ENCODE measurements around the gene ERBB2. TPM values are rescaled to one million over a fixed set of nuclear protein-coding genes. Genes with fewer than 3 reads are reported as not detected.
A peak's percentile ranks its signal among the peaks of the same experiment; 100 is the strongest.

Gene ERBB2
- total and polyA plus RNA-seq, 7 experiments from 2014 or later = 0.39 to 10.5 (median 5.8) TPM

DNA sequence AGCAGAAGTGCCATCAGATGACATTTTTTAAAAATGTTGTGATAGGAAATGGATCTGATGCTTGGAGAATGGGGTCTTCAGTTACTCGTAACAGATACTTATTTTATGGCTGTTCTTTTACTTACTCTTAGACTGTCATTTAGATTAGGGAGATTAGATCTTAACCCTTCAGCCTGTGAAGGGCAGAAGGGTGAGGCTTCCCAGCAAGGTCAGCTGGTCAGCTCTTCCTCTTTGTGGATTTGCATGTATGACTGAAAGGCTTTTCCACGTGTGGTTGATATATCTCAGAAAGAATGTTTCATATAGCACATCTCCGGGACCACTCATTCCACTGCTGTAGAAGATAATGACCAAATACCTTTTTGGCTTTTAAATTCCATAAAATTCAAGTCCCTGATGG, 65.3 kb downstream of the ERBB2 start:
- ChIA-PET CTCF (interaction anchor here (0.9 kb wide), 2 partner anchors 23 to 784 kb away, joined by 3 read pairs; no protein-coding TSS in a partner anchor), POLR2A (interaction anchor here (0.6 to 3.1 kb wide), 3 partner anchors 10 to 174 kb away, joined by 3 to 26 read pairs (median 5); no protein-coding TSS in a partner anchor)
- Histone ChIP-seq H3K27ac (ENCODE audit: low read depth, low read length) (no peak overlapping the region), H3K4me1 (ENCODE audit: control insufficient read depth in 2 of 2, insufficient read depth in 2 of 2, low read length in 2 of 2) (peaks cover 30 to 55% of the 10 kb centered on the region in 2 donors), H3K4me3 (ENCODE audit: low read length) (no peak overlapping the region), H3K27me3 (ENCODE audit: control insufficient read depth in 2 of 2, insufficient read depth in 2 of 2, low read length in 2 of 2) (no peaks in the 10 kb centered on the region), H3K36me3 (ENCODE audit: control insufficient read depth in 2 of 3, insufficient read depth in 3 of 3, low read length in 3 of 3) (peaks cover 12 to 37% (median 30%) of the 10 kb centered on the region in 3 experiments), H3K9me3 (ENCODE audit: control insufficient read depth in 2 of 3, low read length in 3 of 3) (no peaks in the 10 kb centered on the region)
- no peaks in the 10 kb centered on the region for H3K9me3 Mint-ChIP-seq
- peak overlapping the region in 6 of 9 donors; percentile 14 to 95 (median 84) for H3K27ac Mint-ChIP-seq
- H3K27me3 Mint-ChIP-seq = no peaks in the 10 kb centered on the region
- H3K4me1 Mint-ChIP-seq = peaks cover 37 to 72% (median 68%) of the 10 kb centered on the region in 7 donors
- H3K4me3 Mint-ChIP-seq = peak overlapping the region in 1 of 10 donors; percentile 17
- intact Hi-C loops (cut with micrococcal nuclease) = no loop called here
- no peak for DNase-seq
- H3K36me3 Mint-ChIP-seq = peaks cover 12 to 53% (median 46%) of the 10 kb centered on the region in 5 donors
- ATAC-seq = no peak

- ATAC-seq = no peak
- Mint-ChIP-seq H3K9me3 (no peaks in the 10 kb centered on the region), H3K4me1 (peaks cover 42 to 78% (median 74%) of the 10 kb centered on the region in 7 donors), H3K27ac (peak overlapping the region in 8 of 9 donors; percentile 13 to 95 (median 84)), H3K4me3 (no peak overlapping the region), H3K27me3 (no peaks in the 10 kb centered on the region), H3K36me3 (peaks cover 12 to 55% (median 46%) of the 10 kb centered on the region in 5 donors)
- H3K27me3 ChIP-seq (ENCODE audit: control insufficient read depth in 2 of 2, insufficient read depth in 2 of 2, low read length in 2 of 2) = no peaks in the 10 kb centered on the region
- CTCF ChIA-PET = interaction anchor here (1.2 kb wide), 1 partner anchor 10 kb away, joined by 4 read pairs; no protein-coding TSS in a partner anchor
- no peaks in the 10 kb centered on the region for H3K9me3 ChIP-seq (ENCODE audit: control insufficient read depth in 2 of 3, low read length in 3 of 3)
- peak overlapping the region; percentile 3 for H3K27ac ChIP-seq (ENCODE audit: low read depth, low read length)
- intact Hi-C loops (cut with micrococcal nuclease) = no loop called here
- peaks cover 12 to 37% (median 30%) of the 10 kb centered on the region in 3 experiments for H3K36me3 ChIP-seq (ENCODE audit: control insufficient read depth in 2 of 3, insufficient read depth in 3 of 3, low read length in 3 of 3)
- no peak for DNase-seq
- POLR2A ChIA-PET = interaction anchor here (0.6 to 3.1 kb wide), 4 partner anchors 8 to 174 kb away, joined by 3 to 26 read pairs (median 4); no protein-coding TSS in a partner anchor
- peaks cover 36 to 61% of the 10 kb centered on the region in 2 donors for H3K4me1 ChIP-seq (ENCODE audit: control insufficient read depth in 2 of 2, insufficient read depth in 2 of 2, low read length in 2 of 2)
- no peak overlapping the region for H3K4me3 ChIP-seq (ENCODE audit: low read length)
These were observed 65.9 kb downstream of the ERBB2 start for GRCh38 chr17:39765766-39766165.

- peak overlapping the region in 2 of 10 donors; percentile 8 to 58 for H3K4me3 Mint-ChIP-seq
- intact Hi-C loops (cut with micrococcal nuclease) = no loop called here
- H3K4me1 Mint-ChIP-seq = peaks cover 53 to 86% (median 82%) of the 10 kb centered on the region in 7 donors
- H3K27me3 Mint-ChIP-seq = no peaks in the 10 kb centered on the region
- Histone ChIP-seq H3K36me3 (ENCODE audit: control insufficient read depth in 2 of 3, insufficient read depth in 3 of 3, low read length in 3 of 3) (peaks cover 12 to 34% (median 30%) of the 10 kb centered on the region in 3 experiments), H3K27ac (ENCODE audit: low read depth, low read length) (peak overlapping the region; percentile 38), H3K4me3 (ENCODE audit: low read length) (no peak overlapping the region), H3K27me3 (ENCODE audit: control insufficient read depth in 2 of 2, insufficient read depth in 2 of 2, low read length in 2 of 2) (no peaks in the 10 kb centered on the region), H3K4me1 (ENCODE audit: control insufficient read depth in 2 of 2, insufficient read depth in 2 of 2, low read length in 2 of 2) (peaks cover 50 to 75% of the 10 kb centered on the region in 2 donors), H3K9me3 (ENCODE audit: control insufficient read depth in 2 of 3, low read length in 3 of 3) (no peaks in the 10 kb centered on the region)
- H3K27ac Mint-ChIP-seq = peak overlapping the region; percentile 48 to 96 (median 90)
- ATAC-seq (no peak), DNase-seq (no peak)
- H3K9me3 Mint-ChIP-seq = no peaks in the 10 kb centered on the region
- ChIA-PET POLR2A (interaction anchor here (0.9 to 1.8 kb wide), 3 partner anchors 10 to 94 kb away, joined by 3 to 5 read pairs (median 4); no protein-coding TSS in a partner anchor), CTCF (interaction anchor here (0.6 to 1.2 kb wide), 2 partner anchors 12 to 143 kb away, joined by 3 to 4 read pairs; no protein-coding TSS in a partner anchor)
- H3K36me3 Mint-ChIP-seq = peaks cover 12 to 60% (median 49%) of the 10 kb centered on the region in 5 donors
These were observed 67.3 kb downstream of the ERBB2 start for GRCh38 chr17:39767147-39767546.

GRCh38 chr17:39769974-39770587, 70.2 kb downstream of the ERBB2 start:
- no peaks in the 10 kb centered on the region for H3K27me3 ChIP-seq (ENCODE audit: control insufficient read depth in 2 of 2, insufficient read depth in 2 of 2, low read length in 2 of 2)
- intact Hi-C loops (cut with micrococcal nuclease) = loop anchor here (1.0 to 5.0 kb wide), 7 partner anchors 8 to 94 kb away; partner anchors contain the start of gene IKZF3 (in 2 of the 2)
- H3K4me1 Mint-ChIP-seq = peaks cover 73 to 99% (median 98%) of the 10 kb centered on the region in 7 donors
- peak overlapping the region; percentile 71 for H3K27ac ChIP-seq (ENCODE audit: low read depth, low read length)
- ATAC-seq (peak; percentile 81), DNase-seq (peak in 7 of 9 donors; percentile 46 to 81 (median 63))
- ChIA-PET POLR2A (interaction anchor here (0.6 to 2.2 kb wide), 20 partner anchors 10 to 157 kb away, joined by 3 to 26 read pairs (median 4); partner anchors contain the start of genes IKZF3, LRRC3C, ORMDL3 and ZPBP2), CTCF (interaction anchor here (0.7 to 1.3 kb wide), 7 partner anchors 11 to 187 kb away, joined by 3 to 6 read pairs (median 3); partner anchors contain the start of gene IKZF3)
- no peaks in the 10 kb centered on the region for H3K9me3 Mint-ChIP-seq
- peak overlapping the region; percentile 29 to 83 (median 57) for H3K4me3 Mint-ChIP-seq
- peaks cover 77 to 92% of the 10 kb centered on the region in 2 donors for H3K4me1 ChIP-seq (ENCODE audit: control insufficient read depth in 2 of 2, insufficient read depth in 2 of 2, low read length in 2 of 2)
- H3K36me3 ChIP-seq (ENCODE audit: control insufficient read depth in 2 of 3, insufficient read depth in 3 of 3, low read length in 3 of 3) = peaks cover 5 to 16% (median 14%) of the 10 kb centered on the region in 3 experiments
- no peak overlapping the region for H3K4me3 ChIP-seq (ENCODE audit: low read length)
- peaks cover 7 to 59% (median 43%) of the 10 kb centered on the region in 5 donors for H3K36me3 Mint-ChIP-seq
- no peaks in the 10 kb centered on the region for H3K9me3 ChIP-seq (ENCODE audit: control insufficient read depth in 2 of 3, low read length in 3 of 3)
- H3K27ac Mint-ChIP-seq = peak overlapping the region; percentile 78 to 98 (median 94)
- no peaks in the 10 kb centered on the region for H3K27me3 Mint-ChIP-seq

DNA sequence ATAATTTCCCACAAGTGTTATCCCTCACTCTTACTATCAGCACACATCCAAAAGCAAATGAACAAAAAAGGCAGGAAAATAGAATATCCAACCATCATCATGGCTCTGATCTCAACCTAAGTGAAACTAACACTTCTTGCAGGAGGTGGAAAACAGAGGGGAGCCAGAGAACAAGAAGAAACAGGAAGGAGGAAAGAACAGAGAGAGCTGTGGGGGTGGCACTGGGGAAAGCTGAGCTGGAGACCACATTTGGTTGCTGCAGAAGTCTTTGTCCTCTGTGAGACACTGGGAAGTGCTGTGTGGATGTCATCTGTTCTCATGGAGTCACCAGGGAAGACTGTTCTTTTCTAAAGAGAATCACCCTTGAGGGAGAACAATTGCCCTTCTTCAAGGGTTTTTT, 72.6 kb downstream of the ERBB2 start:
- Histone ChIP-seq H3K4me3 (ENCODE audit: low read length) (peak overlapping the region; percentile 34), H3K36me3 (ENCODE audit: control insufficient read depth in 2 of 3, insufficient read depth in 3 of 3, low read length in 3 of 3) (peaks cover 0 to 5% (median 0%) of the 10 kb centered on the region in 3 experiments), H3K4me1 (ENCODE audit: control insufficient read depth in 2 of 2, insufficient read depth in 2 of 2, low read length in 2 of 2) (peaks cover 71 to 90% of the 10 kb centered on the region in 2 donors), H3K27me3 (ENCODE audit: control insufficient read depth in 2 of 2, insufficient read depth in 2 of 2, low read length in 2 of 2) (no peaks in the 10 kb centered on the region), H3K9me3 (ENCODE audit: control insufficient read depth in 2 of 3, low read length in 3 of 3) (no peaks in the 10 kb centered on the region), H3K27ac (ENCODE audit: low read depth, low read length) (peak overlapping the region; percentile 71)
- Mint-ChIP-seq H3K36me3 (peaks cover 7 to 42% (median 24%) of the 10 kb centered on the region in 5 donors), H3K27ac (peak overlapping the region; percentile 79 to 98 (median 94)), H3K4me1 (peaks cover 71 to 98% (median 94%) of the 10 kb centered on the region in 7 donors), H3K4me3 (peak overlapping the region; percentile 63 to 83 (median 78)), H3K9me3 (no peaks in the 10 kb centered on the region), H3K27me3 (no peaks in the 10 kb centered on the region)
- intact Hi-C loops (cut with micrococcal nuclease) = loop anchor here in 1 of 2 donors (5.0 kb wide), 1 partner anchor 90 kb away; the partner anchor contains the start of gene IKZF3
- ATAC-seq = no peak
- POLR2A ChIA-PET = interaction anchor here (1.0 to 1.6 kb wide), 4 partner anchors 9 to 47 kb away, joined by 4 to 8 read pairs (median 6); no protein-coding TSS in a partner anchor
- CTCF ChIA-PET = no interaction called here
- no peak for DNase-seq

All from naive thymus-derived CD4-positive, alpha-beta T cell (primary cell).